ENCODE data around the gene CAPN9.

DNA sequence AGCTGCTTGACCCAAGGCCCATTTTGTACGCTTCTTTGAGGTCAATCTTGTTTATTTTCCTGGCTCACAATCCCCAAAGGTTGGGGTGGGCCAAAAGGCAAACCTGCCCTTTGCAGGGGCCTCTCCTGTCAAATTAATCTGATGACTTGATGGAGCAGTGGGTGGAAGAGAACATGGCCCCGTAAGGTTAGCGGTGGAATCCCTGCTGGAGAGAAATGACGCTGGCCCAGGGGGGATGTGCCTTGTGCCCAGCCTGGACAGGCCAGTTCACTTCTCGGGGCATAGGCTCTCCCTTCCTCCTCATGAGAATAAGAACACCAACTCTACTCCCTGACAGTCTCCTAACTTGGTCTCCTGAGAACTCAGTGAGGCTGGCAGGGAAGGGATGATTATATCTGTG is 80.6 kb downstream of the CAPN9 start:
- no peak for TF ChIP-seq GATA1 (IDR thresholded peaks at IDR 0.05; ENCODE audit: low read depth, low read length)
- TF ChIP-seq POLR2A (IDR thresholded peaks at IDR 0.05; ENCODE audit: low read length) = no peak
